Measurements from ENCODE around the gene TTI1.

- TF ChIP-seq PKNOX1 (IDR thresholded peaks at IDR 0.05): no peak
- TF ChIP-seq HDGF (IDR thresholded peaks at IDR 0.05; ENCODE audit: borderline replicate concordance): no peak
- TF ChIP-seq ARNT (IDR thresholded peaks at IDR 0.05): no peak
- no peak for TF ChIP-seq TARDBP (IDR thresholded peaks at IDR 0.05)
- TF ChIP-seq NFRKB (IDR thresholded peaks at IDR 0.05): no peak
- TF ChIP-seq FOXA1 (IDR thresholded peaks at IDR 0.05): no peak
- TF ChIP-seq ELF4 (IDR thresholded peaks at IDR 0.05): no peak
- no peak for TF ChIP-seq CTBP1 (IDR thresholded peaks at IDR 0.05; ENCODE audit: borderline replicate concordance)
Observed at GRCh38 chr20:38076548-38076947, 43.3 kb upstream of the TTI1 start.

Measured in HEK293T (cell line).